H1 (cell line): ENCODE measurements around the gene COA1.

Source experiments
- POLR2A ChIP-seq, 2 experiments: IDR thresholded peaks; 1 replicate in 1 of 2; 2 replicates in 1 of 2; pipeline ENCODE4 v1.6.1; 2011; ENCODE audit warnings: low read depth in 2 of 2, low read length in 2 of 2, mild to moderate bottlenecking in 2 of 2; ENCODE audit errors: control extremely low read depth in 1 of 2
- POLR2AphosphoS5 ChIP-seq: IDR thresholded peaks from 2 replicates; pipeline ENCODE4 v1.6.1; 2011; ENCODE audit warnings: low read depth, low read length
- RFX5 ChIP-seq: IDR thresholded peaks from 2 replicates; pipeline ENCODE4 v1.6.1; 2011; ENCODE audit warnings: low read depth, low read length, improper control_type of control experiment, borderline replicate concordance

DNA sequence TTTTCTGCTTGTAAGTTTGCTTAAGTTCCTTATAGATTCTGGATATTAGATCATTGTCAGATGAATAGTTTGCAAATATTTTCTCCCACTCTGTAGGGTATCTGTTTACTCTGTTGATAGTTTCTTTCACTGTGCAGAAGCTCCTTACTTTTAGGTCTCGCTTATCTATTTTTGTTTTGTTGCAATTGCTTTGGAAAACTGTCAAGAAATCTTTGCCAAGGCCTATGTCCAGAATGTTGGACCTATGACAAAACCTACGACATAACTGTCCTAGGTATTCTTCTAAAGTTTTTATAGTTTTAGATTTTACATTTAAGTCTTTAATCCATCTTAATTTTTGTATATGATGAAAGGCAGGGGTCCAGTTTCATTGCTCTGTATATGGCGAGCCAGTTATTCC lies 27.4 kb downstream of the COA1 start:
- no peak for TF ChIP-seq POLR2A (IDR thresholded peaks at IDR 0.05; ENCODE audit: control extremely low read depth in 1 of 2, low read depth in 2 of 2, low read length in 2 of 2)
- no peak for TF ChIP-seq POLR2AphosphoS5
- no peak for TF ChIP-seq RFX5
